ENCODE results near the gene SESN1.

GRCh38 chr6:109001291-109001894, 93.3 kb downstream of the SESN1 start:
- TF ChIP-seq POLR2AphosphoS5 (IDR thresholded peaks at IDR 0.05; ENCODE audit: low read depth, low read length) (no peak), POLR2A (IDR thresholded peaks at IDR 0.05; ENCODE audit: low read depth, low read length) (no peak), POU2F2 (IDR thresholded peaks at IDR 0.05; ENCODE audit: low read depth, low read length) (no peak), TAF1 (IDR thresholded peaks at IDR 0.05; ENCODE audit: low read depth, low read length) (no peak)

Data from GM12891 (cell line).